GM19351 (cell line): ENCODE results near the gene FNDC3B.

Experiments used
- ATAC-seq: cut with Tn5 transposase; IDR thresholded peaks from one replicate; pipeline ENCODE4 v1.9.1; 2021; ENCODE audit warnings: mild to moderate bottlenecking, moderate library complexity; ENCODE audit not compliant: unreplicated experiment

Gene FNDC3B

DNA sequence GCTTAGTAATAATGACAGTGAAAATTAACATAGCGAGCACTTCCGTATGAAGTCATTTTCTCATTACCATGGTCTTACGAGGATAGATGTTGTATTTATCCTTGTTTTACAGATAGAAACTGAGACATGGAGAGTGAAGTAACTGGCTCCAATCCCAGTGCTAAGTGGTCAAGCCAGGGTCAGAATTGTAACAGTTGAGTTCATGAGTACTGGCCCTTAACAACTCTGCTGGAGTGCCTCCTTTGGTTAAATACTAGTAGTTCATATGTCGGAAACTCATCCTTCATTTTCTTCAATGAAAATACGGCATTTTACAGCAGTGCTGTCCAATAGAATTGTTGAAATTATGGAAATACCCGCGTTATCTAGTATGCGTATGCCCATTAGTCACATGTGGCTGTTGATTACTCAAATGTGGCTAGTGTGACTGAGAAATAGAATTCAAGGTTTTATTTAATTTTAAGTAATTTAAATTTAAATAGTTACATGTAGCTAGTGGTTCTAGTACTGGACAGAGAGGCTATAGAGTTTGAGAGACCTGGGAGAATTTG, 32.5 kb downstream of the FNDC3B start:
- no peak for ATAC-seq

DNA sequence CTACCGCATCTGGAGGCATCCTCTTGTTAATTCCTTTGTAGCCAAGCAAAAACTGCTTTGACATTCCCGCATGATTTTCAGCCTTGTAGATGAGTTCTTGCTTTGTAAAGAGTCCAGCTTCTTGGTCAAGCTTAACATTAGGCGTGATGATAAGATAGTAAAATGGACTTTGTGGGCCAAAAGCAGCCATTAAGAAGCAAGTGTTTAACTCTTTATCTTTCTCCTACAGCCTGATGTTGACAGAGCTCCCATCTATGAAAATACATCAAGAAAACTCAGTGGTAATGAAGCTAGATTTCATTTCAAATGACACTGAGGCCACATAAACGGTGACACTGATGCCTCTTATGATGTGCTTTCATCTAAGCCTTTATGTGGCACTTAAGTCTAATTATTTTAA, 33.2 kb downstream of the FNDC3B start:
- ATAC-seq: no peak

DNA sequence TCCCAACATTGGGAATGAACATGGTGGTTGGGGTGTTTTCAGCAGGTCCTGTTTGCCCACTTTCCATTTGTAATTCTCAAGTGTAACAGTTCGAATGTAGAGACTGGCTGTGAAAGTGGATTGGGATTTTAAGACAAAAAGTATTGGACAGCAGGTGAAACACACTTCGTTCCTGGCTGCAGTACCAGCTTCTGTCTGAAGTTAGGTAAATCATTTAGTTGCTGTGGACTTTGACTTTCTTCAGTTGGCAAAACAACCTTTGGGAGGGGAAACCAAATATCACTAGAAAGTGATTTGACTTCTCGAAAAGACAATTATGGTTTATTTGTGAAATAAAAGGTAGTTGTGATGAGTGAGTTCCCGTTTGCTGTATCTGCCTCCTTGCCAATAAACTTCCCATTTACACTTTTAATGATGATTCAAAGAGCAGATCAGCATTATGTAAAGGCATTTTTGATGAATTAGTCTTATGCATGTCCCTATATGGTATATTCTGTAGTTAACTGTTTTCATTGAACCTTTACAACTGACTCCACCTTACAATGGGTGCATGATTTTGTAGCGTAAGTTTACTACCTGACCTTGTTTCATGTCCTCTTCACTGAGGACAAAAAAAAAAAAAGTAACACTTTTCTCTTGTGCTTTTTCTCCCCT, 34.0 kb downstream of the FNDC3B start:
- no peak for ATAC-seq

DNA sequence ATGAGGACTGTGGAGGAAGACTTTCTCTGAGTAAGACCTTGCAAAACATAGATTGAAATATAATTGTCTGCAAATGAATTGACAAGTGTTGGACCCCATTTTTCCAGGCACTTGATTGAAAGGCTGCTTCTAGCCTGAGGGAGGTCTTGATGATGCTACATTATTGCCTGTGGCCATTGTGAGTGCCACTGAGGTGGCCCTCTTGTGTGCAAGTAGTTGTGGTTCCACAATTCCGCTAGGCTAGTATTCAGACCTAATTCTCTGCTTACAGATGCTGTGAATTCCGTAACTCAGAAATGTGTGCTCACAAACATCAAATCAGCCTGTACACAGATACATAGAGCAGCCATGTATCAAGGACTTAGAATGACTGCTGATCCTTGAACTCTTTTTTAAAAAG, 34.7 kb downstream of the FNDC3B start:
- no peak for ATAC-seq

DNA sequence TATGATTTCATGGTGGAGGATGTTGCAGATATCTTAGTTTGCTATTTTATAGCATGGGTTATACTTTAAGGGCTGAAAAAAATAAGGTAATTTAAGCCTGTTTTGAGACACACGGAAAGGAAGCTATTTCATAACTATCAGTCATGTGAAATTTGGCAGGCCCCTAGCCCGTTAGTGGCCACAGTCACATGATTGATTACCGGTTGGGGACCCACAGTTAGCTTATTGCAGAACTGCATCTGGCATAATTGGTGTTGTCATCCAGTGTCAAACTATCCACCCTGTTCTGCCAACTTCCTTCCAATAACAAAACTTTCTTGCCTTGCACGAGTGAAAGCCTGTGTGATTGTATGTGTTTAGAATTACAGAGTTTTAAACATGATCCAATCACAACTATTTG, 35.2 kb downstream of the FNDC3B start:
- ATAC-seq: no peak

DNA sequence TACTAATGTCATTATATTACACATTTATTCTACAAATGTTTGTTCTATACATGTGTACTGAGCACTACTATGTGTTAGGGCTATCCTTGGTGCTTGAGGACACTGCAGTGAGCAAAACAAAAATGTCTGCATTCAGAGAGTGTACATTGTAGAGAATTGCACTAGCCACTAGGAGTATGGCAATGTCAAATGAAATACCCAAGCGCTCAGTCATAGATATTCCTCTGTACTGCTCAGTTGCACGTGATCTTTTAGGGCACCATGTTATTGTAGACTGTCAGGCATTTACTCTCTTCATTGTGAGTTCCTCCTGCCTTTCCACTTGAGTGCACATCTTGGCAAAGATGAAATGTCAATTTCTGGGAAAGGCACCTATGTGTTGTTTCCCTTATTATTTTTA, 36.8 kb downstream of the FNDC3B start:
- no peak for ATAC-seq

DNA sequence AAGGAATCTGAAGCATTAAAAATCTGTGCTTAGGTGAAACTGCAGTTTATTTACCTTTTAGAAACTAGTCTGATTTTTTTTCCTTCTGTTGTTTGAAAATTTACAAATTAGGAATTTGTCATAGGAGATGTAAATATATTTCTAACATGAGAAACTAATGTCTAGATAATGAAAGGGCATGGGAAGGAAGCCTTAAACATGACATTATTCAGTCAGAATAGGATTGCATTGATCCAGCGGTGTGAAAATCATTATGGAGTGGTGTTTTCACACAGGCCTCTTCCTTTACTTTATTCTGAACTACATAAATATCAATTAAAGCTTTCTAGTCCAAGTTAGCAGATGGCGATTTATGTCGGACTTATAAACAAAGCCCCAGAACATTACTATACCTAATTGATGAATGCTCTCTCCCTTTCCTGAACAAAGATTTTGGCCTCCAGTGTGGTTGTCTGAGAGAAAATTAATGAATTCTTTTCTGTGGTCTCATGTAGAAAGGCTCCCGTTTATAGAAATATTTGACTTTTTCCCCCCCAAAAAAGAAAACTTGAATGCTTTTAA, 37.9 kb downstream of the FNDC3B start:
- no peak for ATAC-seq

DNA sequence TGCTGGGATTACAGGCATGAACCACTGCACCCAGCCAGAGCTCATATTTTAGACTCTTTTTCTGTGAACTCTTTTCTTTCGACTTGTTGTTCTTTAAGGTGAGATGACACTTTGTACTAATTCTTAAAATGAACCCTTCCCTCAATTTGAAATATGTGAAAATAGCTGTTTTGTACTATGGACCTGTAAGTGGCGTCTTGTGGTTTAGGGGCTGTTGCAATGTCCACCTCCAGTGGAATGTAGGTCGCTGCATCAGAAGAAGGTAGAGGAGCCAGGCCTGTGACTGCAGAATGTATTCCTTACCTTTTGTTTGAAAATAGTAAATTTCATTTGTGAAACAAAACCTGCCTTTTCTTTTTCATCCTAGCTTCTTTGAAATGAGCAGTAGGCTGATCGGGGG, 38.9 kb downstream of the FNDC3B start:
- ATAC-seq: no peak

DNA sequence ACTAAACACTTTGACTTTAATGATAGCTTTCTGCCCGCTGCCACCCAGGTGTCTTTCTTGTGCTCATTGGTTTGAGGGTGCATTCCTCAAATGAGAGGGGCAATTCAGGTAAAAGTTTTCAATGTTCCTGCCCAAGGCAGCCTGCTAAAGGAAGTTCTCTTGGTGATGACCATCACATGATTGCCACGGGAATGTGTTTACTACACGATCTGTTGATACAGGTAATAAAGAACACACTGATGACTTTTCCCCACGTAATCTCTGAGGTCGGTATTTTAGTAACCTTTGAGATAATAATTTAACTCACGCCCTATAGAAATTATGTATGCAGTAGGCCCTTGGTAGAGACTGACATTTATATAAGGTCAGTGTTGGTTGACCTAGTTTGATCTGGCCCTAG, 39.3 kb downstream of the FNDC3B start:
- ATAC-seq: no peak

DNA sequence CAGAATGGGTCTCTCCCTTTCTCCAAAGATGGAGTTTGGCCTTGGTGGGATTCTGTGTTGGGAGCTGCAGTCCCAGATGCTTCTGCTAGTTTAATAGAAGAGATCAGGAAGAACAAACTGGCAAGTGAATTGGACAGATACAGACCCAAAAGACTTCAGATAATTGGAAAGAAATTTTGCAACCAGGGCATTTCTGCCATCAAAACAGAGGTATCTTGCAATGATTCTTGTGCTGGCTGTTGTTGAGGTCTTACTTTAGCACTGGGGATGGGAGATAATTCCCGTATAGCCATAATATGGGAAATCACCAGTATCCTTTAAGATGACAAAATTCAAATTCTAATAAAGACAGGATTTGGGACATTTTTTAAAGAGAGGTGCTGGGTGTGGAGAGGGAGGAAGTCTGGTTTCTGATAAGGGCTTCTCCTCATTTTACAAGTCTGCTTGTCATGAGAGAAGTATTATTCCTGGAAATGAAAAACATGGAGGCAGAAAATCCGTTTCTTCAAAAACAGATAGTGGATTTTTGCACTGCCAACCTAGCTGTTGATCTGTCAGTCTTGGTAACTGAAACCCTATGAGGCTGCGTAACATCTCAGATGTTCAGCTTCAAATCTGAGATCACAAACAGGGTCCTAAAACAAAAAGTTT, 40.1 kb downstream of the FNDC3B start:
- ATAC-seq: no peak

DNA sequence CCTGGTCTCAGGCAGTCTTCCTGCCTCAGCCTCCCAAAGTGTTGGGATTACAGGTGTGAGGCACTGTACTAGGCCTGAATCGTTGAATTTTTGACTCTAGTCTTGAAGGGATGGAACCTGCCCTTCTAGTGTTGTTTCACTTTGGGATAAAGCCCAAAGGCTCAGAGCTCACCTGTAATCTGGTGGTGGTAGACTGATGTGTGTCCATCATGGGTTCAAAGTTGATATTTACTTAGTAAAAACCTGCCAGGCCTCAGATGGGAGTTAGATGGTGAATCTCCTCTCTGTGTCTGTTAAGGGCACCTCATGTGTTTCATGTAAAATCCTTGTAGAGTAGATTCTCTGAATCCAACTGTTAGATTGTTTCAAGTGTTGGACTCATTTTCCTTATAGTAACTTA, 41.1 kb downstream of the FNDC3B start:
- ATAC-seq: no peak

DNA sequence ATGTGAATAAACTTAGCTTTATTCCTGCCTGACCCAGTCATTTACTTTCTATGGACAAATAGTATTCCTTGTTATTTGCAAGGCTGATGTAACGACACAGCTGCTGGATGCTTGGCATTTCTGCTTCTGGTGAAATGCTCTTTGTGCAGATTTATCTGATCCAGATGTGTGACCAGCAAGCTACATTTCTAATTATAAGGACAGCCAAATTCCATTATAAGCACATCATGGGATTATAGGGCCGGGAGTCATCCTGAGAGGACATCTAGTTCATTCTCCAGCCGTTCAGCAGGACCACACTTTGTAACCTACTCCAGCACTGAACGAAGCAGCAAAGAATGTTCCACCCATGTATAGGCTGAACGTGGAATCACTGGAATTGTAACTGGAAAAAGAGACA, 42.9 kb downstream of the FNDC3B start:
- ATAC-seq: no peak

DNA sequence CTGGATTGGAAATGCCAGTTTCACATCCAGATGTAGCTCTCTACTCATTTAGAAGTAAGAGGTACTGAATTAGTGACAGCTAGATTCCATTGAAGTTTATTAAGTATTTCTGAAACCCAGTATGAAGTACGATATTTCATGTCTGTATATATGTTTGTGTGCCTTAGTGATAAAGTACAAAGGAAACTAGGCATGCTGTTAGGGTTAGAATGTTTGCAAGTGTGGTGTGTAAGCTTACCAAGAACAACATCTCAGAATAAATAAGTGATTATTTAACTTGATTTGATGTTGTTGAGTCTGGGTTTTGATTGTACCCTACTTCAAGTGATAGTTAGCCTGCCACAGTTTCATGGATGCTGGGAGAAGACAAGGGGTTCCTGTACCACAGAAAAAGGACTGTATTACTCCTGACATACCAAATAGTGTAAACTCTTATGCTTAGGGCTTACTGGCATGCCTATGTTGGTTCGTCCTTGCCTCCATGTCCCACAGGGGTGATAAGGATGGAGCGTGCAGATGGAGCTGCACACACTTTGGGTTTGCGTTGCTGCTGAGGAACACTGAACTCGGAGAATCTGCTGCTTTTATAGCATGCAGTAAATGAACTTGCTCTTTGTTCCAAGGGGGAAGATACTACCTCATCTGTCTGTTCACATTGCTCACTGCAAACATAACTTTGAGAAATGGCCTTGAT, 43.6 kb downstream of the FNDC3B start:
- no peak for ATAC-seq

DNA sequence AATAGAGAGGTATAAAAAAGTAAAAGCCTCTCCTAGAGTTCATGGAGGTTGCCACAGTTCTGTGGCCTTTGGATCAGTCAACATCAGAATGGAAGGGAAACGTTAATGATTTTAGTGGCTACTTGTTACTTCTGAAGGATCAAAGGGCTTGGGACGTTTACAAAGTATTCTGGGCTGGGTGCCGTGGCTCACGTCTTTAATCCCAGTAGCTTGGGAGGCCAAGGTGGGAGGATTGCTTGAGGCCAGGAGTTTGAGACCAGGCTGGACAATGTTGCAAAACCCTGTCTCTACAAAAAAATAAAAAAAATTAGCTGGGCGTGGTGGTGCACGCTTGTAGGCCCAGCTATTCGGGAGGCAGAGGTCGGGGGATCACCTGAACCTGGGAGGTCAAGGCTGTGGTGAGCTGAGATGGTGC, 44.6 kb downstream of the FNDC3B start:
- no peak for ATAC-seq

DNA sequence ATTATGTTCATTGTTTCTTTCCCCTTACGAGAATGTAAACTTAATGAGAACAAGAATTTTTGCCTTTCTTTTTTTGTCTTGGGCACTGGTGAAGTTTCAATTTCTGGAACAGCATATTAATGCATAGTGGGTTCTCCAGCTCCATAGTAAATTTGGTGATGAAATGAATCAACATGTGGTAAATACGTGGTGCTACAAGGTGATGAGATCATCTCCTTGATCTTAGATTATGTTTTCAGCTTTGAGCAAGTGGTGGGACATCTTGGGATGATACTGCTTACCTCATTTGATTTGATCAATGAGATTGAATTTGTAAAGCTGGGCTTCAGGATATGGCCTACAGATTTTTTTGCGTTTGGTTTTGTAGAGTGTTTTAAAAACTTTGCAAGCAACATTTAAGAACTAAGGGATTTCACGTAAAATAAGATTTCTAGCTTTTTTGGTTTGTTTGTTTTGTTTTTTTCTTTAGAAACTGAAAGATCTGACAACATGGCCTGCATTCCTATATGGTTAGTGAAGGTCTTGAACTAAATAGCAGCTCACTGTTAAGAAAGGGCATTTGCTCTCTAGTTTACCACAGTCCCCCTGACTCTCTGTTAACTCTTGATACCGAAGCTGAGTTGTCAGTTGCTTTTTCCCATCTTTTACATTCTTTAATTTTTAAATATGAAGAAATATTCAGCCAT, 45.6 kb downstream of the FNDC3B start:
- no peak for ATAC-seq

DNA sequence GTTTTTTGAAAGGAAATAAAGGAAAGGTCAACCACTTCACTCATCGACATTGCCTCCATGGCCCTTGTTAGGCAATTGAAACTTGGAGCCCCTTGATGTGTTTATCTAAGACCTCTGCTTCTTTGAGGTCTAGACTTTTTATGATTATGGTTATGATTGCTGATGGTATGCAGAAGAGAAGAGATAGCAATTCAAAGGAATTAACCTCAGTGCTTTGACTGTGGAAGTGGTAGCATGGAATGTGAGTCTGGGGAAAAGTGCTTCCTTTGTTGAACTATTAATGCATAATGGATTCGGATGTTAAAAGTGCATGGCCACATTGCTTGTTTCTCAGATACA, 46.1 kb downstream of the FNDC3B start:
- no peak for ATAC-seq

DNA sequence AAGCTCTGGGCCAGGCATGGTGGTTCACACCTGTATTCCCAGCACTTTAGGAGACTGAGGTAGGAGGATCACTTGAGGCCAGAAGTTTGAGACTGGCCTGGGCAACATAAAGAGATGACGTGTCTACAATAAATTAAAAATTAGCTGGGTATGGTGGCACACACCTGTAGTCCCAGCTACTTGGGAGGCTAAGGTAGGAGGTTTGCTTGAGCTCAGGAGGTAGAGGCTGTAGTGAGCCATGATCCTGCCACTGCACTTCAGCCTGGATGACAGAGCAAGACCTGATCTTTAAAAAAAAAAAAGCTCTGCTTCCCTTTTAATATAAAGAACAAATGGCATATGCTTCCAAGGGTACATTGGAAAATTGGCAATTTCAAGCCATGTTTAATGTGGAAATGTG, 46.7 kb downstream of the FNDC3B start:
- no peak for ATAC-seq

DNA sequence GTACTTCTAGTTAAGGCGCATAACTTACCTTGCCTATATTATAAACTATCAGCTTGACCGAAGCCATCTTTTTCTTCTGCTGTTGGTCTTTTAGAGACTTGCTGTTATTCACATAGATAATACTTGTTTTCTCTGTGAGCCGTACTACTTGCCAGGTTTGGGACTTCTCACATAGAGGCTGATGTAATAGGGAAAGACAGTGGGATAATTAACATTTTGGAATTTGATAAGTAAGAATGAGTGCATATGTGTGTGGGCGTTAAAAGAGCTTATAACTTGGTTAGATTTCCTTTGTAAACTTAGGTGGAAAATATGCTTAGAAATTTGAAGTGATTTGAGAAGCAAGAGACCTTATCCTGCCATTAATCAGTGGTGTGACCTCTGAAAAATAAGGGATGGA, 47.8 kb downstream of the FNDC3B start:
- no peak for ATAC-seq

DNA sequence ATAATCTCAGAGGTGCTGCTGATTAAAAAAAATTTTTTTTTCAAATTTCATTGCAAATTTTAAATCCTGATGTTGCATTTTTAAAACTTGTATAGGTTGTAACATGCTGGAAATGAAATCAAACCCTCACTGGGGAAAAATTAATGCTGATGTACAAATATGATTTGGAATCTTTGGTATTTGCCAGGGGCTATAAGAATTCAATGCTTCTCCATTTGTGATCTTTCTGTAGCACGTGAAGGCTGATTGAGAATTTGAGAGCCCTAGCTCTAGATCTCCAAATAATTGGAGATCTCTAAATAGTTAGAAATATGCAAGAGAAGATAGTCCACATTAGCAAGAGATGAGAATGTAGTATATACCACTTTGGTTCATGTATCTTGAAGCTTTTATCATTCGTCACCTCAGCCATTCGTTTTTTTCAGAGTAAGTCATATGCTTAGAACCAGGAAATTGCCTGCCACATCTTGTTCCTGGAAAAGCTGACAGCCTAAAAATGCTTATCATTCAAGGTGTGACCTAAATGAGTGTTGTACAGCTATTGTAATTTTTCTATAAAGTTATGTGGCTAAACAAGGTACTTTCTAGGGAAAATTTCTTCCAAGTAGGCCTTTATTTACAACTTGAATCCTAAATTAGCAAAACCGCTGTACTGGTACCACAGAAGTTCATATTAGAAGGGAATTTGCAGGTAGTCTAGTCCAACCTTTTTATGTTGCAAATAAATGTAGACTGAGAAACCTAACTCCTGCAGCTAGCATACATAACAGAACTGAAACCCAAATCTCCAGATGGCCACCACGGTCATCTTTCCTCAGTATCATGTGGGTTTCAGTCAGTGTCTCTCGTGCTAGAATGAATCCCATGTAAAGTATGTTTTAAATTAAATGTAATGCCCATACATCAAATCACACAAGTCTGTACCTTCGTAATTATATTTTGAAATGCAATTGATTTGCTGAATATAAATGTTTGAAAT, 48.5 kb downstream of the FNDC3B start:
- peak; percentile 98 for ATAC-seq

DNA sequence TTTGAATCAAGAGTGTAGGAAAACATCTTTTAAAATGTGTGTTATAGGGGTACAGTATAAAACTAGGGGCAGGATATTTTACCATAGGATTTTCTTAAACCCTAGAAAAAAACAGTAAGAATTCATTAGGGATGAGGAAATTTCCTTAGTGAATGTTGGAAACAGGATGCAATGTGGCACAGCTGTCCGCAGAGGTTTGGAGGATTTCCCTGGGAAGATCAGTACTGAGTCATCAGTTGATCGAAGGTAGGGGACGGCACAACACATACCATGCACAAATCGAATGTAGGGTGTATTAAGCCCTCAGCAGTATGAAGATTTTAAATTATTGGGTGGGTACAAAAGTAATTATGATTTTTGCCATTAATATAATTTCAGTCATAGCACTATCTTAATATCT, 49.9 kb downstream of the FNDC3B start:
- no peak for ATAC-seq
